Ovary (tissue), 9 donors: ENCODE data around the gene SLC29A3. TPM values are rescaled to one million over a fixed set of nuclear protein-coding genes. Genes with fewer than 3 reads are reported as not detected.

Experiments used
- DNase-seq, 5 donors: peaks; one replicate each; pipeline ENCODE4 v3.0.0-alpha.2; 2019 to 2020
- H3K27ac ChIP-seq, 2 donors: fragments of 200-600 bp; one replicate each; pipeline versions ENCODE4 v1.5.1 to v1.8.0; 2019 to 2022
- H3K27me3 ChIP-seq: fragments of 200-600 bp; one replicate; pipeline ENCODE4 v1.8.0; 2022
- H3K36me3 ChIP-seq: fragments of 200-600 bp; sonication (generic); one replicate; pipeline ENCODE4 v1.5.1; 2019
- H3K4me1 ChIP-seq: one replicate; pipeline ENCODE4 v1.8.1; 2013; ENCODE audit warnings: mild to moderate bottlenecking, moderate library complexity; ENCODE audit not compliant: insufficient read depth
- H3K4me3 ChIP-seq: fragments of 200-600 bp; sonication (generic); one replicate; pipeline ENCODE4 v1.5.1; 2017
- H3K9me3 ChIP-seq, 2 donors: fragments of 200-600 bp in 1 of 2; sonication (generic) in 1 of 2; one replicate each; pipeline versions ENCODE4 v1.5.1 to v1.8.1; 2013 to 2019; ENCODE audit warnings: mild to moderate bottlenecking in 1 of 2, moderate library complexity in 1 of 2
- EP300 ChIP-seq: sonication (generic); formaldehyde crosslinking; IDR thresholded peaks from one replicate; pipeline ENCODE4 v1.6.1; 2017; ENCODE audit warnings: antibody characterized with exemption
- POLR2A ChIP-seq: fragments of 450-650 bp; IDR thresholded peaks from one replicate; pipeline ENCODE4 v1.6.1; 2017; ENCODE audit warnings: antibody characterized with exemption, mild to moderate bottlenecking, moderate library complexity
- WGBS, 3 donors: extraction: QIAGEN DNeasy Blood & Tissue Kit in 1 of 3; methylation state at CpG; one replicate each; pipeline versions ENCODE4 v1.1.5 to v1.1.7; 2013 to 2017; 5-methylcytosine and 5-hydroxymethylcytosine counted together
- intact Hi-C, 4 donors: fragments of 100-400 bp; cut with DNase I; formaldehyde crosslinking; loops; one replicate each; pipeline versions ENCODE4 v1.11.0 to v1.15.1; 2022 to 2023
- polyA plus RNA-seq, 2 donors: library from polyadenylated mRNA; stranded (reverse); fragments of 200-250 nt in 1 of 2; fragments of 350-450 nt in 1 of 2; fragmentation: Illumina TruSeq in 1 of 2; extraction: RNeasy Lipid Tissue Mini Kit (QIAGEN cat#74804) in 1 of 2; gene quantifications; one replicate each; pipeline ENCODE4 v1.2.3, GENCODE V29; 2013 to 2014
- total RNA-seq, 7 donors: library from RNA; depleted of rRNA in 2 of 7; stranded (reverse); fragments of >200 nt in 2 of 7; fragmentation: NEBNext Ultra II Directional in 3 of 7; extraction: Animal tissue kit (Norgen Biotek cat#: 25700) in 3 of 7; gene quantifications; one replicate each; pipeline versions ENCODE4 v1.1.0 to v1.2.4, GENCODE V29; 2016 to 2023
- TF ChIP-seq, protein P1 (sequence below), 3 donors: fragments of 450-650 bp in 2 of 3; fragments of 200-600 bp in 1 of 3; IDR thresholded peaks; one replicate each; pipeline versions ENCODE4 v1.5.1 to v1.8.0; 2016 to 2022; ENCODE audit warnings: antibody characterized with exemption in 3 of 3, mild to moderate bottlenecking in 1 of 3
- donor health status: DM: no; HTN: no; CAD: no; lungs with moderate emphysema.
- donor health status: DM: no; HTN: no; CAD: no.
- donor health status: Bipolar disorder and iron deficiency.
- donor health status: DM: yes; HTN: yes; CAD: no.
- donor health status: DM: no; HTN: no; CAD: no.
- donor health status: DM: yes; HTN: yes; CAD: no.

SLC29A3 gene
- total and polyA plus RNA-seq, 9 donors = 10.1 to 18.3 (median 15.5) TPM

GRCh38 chr10:71300555-71301370, 18.3 kb upstream of the SLC29A3 start:
- no peak for DNase-seq
- Histone ChIP-seq H3K27me3 (no peaks in the 10 kb centered on the region), H3K27ac (no peak overlapping the region), H3K4me1 (no peaks in the 10 kb centered on the region), H3K36me3 (no peaks in the 10 kb centered on the region), H3K9me3 (no peaks in the 10 kb centered on the region), H3K4me3 (no peak overlapping the region)
- intact Hi-C loops = no loop called here
- no peak for TF ChIP-seq POLR2A
- TF ChIP-seq EP300 = no peak
- TF ChIP-seq, protein P1, sequence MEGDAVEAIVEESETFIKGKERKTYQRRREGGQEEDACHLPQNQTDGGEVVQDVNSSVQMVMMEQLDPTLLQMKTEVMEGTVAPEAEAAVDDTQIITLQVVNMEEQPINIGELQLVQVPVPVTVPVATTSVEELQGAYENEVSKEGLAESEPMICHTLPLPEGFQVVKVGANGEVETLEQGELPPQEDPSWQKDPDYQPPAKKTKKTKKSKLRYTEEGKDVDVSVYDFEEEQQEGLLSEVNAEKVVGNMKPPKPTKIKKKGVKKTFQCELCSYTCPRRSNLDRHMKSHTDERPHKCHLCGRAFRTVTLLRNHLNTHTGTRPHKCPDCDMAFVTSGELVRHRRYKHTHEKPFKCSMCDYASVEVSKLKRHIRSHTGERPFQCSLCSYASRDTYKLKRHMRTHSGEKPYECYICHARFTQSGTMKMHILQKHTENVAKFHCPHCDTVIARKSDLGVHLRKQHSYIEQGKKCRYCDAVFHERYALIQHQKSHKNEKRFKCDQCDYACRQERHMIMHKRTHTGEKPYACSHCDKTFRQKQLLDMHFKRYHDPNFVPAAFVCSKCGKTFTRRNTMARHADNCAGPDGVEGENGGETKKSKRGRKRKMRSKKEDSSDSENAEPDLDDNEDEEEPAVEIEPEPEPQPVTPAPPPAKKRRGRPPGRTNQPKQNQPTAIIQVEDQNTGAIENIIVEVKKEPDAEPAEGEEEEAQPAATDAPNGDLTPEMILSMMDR (IDR thresholded peaks at IDR 0.05) = no peak
- whole genome bisulfite sequencing, 3 donors = 84 to 91% (median 86%) methylated on average over 13 to 16 of the region's 16 CpGs

GRCh38 chr10:71301371-71301916, 17.6 kb upstream of the SLC29A3 start:
- no peak for DNase-seq
- no peaks in the 10 kb centered on the region for H3K36me3 ChIP-seq
- intact Hi-C loops = no loop called here
- H3K4me1 ChIP-seq = no peaks in the 10 kb centered on the region
- H3K27me3 ChIP-seq = no peaks in the 10 kb centered on the region
- no peaks in the 10 kb centered on the region for H3K9me3 ChIP-seq
- no peak overlapping the region for H3K4me3 ChIP-seq
- 91 to 94% (median 93%) methylated on average over 12 of the region's 12 CpGs for WGBS, 3 donors
- TF ChIP-seq POLR2A (no peak), EP300 (no peak)
- TF ChIP-seq, protein P1 (IDR thresholded peaks at IDR 0.05) = no peak
- H3K27ac ChIP-seq = no peak overlapping the region

DNA sequence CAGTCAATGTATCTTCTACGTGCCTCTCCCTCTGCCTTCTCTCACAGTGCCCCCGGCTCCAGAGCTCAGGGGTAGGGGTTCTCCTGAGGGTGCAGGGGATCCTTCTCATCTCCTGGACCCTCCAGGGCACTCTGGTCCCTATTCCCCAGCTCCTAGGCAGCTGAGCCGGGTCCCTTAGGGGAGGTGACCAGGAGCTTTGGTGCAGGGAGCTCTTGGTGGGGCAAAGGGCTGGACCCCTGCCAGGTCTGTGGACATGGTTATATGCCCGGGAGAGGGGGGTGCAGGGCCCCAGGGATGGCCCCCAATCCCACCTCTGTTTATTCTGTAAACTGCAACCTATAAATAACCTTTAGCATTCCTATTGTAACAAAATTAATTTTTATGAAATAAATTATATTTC, 16.6 kb upstream of the SLC29A3 start:
- Histone ChIP-seq H3K9me3 (no peaks in the 10 kb centered on the region), H3K27ac (no peak overlapping the region), H3K4me3 (no peak overlapping the region), H3K4me1 (peaks cover 2% of the 10 kb centered on the region), H3K36me3 (no peaks in the 10 kb centered on the region), H3K27me3 (no peaks in the 10 kb centered on the region)
- peak in 1 of 5 donors; percentile 50 for DNase-seq
- 60 to 76% (median 75%) methylated on average over 4 of the region's 4 CpGs for WGBS, 3 donors
- TF ChIP-seq EP300 (no peak), POLR2A (no peak)
- TF ChIP-seq, protein P1 (IDR thresholded peaks at IDR 0.05) = no peak
- intact Hi-C loops = no loop called here

GRCh38 chr10:71302874-71303568, 16.0 kb upstream of the SLC29A3 start:
- Histone ChIP-seq H3K27ac (no peak overlapping the region), H3K4me1 (peaks cover 4% of the 10 kb centered on the region), H3K9me3 (no peaks in the 10 kb centered on the region), H3K4me3 (no peak overlapping the region), H3K36me3 (no peaks in the 10 kb centered on the region), H3K27me3 (no peaks in the 10 kb centered on the region)
- no peak for DNase-seq
- WGBS, 3 donors = 49 to 53% (median 53%) methylated on average over 8 of the region's 8 CpGs
- TF ChIP-seq, protein P1 (IDR thresholded peaks at IDR 0.05) = peak in 2 of 3 donors; percentile 28 to 46
- TF ChIP-seq POLR2A (no peak), EP300 (no peak)
- intact Hi-C loops = no loop called here
